ENCODE measurements around the gene CAMTA1.
A peak's percentile ranks its signal among the peaks of the same experiment; 100 is the strongest.

The CAMTA1 gene

DNA sequence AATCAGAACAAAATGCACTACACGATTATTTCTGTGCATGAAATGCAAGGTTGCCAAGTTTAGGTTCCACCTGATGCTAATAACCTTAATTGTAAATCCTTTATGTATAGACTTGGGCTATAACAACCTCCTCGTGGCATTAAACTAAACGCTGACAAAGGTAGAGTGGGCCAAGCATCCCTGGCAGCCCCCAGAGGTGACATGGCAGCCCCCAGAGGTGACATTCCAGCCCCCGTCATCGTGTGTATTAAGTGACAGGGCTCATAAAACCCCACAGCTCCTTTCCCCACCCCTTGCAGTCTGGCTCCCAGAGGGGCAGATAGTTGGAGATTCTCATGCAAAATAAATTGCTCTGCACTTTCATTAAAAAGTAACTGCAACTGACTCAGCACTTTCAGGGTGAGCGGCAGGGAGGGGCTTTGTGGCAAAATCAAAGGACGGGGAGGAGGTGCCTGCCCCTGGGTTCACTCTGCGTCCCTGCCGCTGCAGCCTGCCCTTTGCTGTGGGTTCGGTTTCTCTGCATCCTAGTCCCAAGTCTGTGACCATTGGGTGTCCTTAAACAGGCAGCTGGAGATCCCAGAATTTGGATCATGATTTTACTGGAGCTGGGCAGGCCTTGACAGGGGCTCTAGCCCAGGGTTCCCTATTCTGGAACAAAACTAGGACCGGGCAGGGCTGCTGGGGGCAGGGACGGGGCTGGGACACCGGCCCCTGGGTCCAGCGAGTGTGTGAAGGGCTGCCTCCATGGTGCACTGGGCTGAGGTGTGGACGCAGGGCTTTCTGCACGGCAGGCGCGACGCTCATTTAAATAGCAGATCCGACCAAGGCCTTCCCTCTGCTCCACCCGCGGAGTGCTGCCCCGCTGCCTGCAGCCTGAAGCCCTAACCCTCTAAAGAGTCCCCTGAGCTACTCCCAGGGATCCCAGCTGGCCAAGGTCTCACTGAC is 751.0 kb downstream of the CAMTA1 start:
- no peak for DNase-seq (ENCODE audit: low spot score)

DNA sequence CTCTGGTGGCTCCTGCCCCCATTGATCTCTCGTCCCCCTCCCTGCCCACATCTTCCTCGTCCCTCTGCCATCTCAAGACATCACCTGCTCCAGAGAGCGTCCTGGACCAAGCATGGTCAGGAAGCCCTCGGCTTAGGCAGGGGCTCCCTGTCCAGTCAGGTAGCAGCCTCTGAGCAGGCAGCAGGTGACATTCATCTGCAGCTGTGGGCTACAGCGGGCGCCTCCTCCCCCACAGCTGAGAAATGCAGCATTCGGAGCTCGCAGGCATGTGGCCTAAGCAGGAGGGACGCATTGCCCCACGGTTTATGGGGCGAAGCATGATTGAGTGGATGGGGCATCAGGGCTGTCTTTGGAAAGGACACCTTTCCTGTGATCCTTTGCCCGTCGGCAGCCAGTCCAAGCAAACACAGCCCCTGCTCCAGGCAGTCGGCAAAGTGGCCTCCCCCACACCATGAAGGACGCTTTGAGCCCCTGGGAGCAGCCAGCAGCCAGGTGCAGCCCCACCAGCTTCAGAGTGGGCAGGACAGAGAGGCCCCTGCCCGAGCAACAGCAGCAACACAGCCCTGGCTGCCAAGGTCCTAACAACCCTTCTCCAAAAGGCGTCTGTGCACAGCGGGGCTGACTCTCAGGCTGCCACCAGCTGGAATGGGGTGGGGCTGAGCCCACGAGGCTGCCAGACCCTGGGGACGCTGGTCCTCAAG is 751.8 kb downstream of the CAMTA1 start:
- DNase-seq (ENCODE audit: low spot score): no peak

DNA sequence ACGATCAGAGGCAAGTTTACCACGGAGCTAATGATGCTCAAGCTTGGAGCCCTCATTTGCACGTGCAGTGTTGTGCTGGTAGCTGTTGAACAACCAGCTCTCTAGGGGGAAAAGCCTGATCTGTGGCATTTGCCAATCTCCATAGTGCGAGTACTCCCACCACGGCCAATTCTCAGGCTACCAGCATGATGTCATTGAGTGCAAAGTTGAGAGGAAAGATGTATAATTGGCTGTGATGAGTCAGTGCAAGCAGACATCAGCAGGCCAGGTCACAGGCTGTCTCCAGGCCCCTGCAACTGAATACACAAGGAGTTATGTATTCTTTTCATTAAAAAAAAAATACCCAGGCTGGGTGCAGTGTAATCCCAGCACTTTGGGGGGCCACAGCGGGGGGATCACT is 752.8 kb downstream of the CAMTA1 start:
- DNase-seq (ENCODE audit: low spot score): no peak

DNA sequence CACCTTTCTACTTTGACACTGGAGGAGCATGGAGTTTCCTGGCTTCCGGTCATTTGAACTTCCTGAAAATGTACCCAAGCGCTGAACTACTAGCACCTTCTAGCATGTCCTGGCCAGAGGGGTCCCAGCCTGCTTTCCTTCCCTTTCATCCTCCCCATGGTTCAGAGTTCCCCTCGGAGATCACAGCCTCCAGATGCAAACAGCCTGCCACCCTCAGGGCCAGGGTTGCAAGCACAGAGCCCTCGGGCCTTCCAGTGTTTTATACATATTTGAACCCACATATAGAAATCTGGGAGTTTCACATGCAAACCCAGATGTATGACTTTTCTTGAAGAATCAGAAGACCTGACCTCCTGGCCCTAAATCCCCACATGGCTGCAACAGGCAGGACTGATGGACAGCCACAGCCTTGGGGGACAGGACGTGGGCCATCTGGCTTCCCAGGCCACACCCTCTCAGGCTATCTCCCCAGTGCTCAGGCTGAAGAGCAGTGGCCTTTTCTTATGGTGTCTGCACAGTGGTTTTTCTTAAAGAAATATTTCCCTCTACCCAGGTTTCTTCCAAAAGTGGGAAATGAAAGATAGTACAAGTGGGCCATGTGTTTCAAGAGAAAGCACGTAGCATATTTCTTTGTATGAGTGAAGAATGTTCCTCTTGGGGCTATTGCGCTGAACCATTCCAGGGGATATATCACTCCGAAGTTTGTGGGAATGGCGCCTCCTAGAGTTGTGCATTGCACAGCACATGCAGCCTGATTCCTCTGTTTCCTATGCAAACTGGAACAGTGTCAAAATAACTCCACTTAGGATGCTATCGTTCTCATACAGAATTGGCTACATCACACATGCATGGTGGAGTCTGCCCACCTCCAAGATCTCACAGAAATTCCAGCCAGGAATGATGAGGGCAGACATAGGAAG is 753.9 kb downstream of the CAMTA1 start:
- DNase-seq (ENCODE audit: low spot score): no peak

DNA sequence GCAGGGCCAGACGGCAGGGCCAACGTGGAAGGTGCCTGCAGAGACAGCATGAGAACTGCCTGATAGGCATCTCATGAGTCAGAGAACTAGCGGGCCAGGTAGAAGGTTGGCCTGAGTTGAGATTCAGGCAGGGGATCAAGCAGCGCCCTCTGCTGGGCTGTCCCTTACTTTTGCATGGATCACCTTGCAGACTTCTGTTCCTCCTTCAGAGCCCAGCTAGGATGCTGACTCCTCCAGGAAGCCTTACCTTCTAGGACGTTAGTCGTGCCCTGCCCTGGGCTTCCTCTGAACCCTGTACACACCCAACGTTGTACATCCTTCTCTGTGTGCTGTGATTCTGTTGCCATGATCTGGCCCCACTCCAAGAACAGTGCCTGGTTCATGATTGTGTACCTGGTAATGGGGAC is 754.5 kb downstream of the CAMTA1 start:
- no peak for DNase-seq (ENCODE audit: low spot score)

DNA sequence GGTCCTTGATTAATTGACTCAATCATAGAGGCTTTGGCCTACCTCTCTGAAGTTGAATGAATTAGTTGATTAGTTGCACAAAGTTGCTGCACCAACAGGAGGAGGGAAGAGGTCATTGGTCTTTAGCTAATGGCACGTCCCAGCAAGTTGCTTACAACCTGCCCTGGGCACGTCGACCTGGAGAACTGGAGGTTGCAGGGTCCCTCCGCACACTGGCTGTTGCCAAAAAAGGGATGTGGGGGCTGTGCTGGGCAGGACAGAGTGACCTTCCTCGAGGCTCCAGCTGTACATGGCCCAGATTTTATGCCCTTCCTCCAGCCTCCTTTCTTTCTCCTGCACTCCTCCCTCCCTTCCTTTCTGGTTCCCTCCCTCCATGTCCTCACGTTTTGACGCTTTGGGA is 755.6 kb downstream of the CAMTA1 start:
- DNase-seq (ENCODE audit: low spot score): no peak

DNA sequence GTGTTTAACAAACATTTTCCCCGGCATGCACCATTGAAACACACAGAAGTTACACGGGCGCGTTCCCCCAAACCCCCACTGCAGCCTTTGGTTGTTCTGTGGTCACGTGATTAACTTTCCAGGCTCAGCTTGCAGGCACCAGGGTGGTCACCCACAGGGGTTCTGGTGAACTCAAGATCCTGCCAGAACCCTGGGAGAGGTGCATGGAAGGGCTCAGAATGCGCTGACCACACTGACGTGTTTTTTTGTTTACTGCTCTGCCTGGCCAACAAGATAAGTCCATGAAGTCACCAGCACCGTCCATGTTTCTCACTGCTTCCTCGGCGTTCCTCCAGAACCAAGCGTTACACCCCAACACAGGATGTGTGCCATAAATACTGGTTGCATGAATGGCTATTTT is 756.4 kb downstream of the CAMTA1 start:
- DNase-seq (ENCODE audit: low spot score): no peak

DNA sequence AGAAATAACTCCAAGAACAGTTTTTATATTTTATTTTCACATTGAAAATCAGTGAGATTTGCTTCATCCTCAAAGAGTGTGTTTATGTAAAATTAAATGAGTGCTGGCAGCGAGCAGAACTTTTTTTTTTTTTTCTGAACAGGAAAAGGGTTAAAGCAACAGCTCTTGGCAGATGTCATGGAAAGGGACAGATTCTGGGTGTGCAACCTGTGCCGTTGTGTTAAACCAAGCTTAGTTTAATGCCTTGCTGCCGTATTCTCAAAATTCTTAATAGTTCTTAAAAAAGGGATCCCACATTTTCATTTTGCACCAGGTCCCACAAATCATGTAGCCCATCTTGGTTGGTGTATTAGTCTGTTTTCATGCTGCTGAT is 758.5 kb downstream of the CAMTA1 start:
- no peak for DNase-seq (ENCODE audit: low spot score)

DNA sequence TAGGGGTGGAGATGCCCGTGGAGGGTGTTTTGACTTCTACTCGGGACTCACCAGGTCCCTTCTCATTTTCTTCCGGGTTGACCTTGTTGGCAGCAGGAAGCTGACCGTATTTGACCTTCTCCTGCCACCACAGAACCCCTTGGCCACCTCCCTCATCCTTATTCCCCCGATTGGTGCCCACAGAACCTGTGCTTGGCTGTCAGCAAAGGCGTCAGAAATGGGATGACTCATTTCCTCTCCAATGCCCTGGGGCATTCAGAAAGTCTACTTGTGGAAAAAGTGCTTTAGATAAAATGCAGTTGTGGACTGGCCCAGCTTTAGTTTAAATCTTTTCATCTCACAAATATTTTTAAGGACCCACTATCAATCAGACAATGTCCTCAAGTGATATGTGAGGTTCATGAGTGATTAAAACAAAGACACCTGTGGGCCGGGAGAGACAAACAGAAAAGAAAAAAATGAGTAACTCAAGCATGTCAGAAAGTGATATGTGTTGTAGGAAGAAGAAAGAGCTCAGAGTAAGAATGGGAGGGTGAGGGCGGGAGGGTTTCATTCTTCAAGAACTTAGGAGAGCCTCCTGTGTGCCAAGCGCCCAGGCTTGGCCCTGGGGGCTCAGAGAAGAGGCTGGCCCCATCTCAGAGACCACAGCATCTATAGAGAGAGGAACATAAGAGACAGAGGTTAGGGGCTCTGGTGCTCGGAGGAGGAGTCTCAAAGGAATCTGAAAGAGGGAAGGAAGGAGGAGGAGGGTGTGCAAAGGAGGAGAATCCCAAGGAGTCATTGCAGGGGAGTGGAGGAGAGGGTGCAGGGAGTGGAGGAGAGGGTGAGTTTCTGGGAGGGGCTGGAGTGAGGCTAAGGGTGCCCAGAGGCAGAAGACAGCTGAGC is 764.3 kb downstream of the CAMTA1 start:
- peak; percentile 59 for DNase-seq (ENCODE audit: low spot score)

DNA sequence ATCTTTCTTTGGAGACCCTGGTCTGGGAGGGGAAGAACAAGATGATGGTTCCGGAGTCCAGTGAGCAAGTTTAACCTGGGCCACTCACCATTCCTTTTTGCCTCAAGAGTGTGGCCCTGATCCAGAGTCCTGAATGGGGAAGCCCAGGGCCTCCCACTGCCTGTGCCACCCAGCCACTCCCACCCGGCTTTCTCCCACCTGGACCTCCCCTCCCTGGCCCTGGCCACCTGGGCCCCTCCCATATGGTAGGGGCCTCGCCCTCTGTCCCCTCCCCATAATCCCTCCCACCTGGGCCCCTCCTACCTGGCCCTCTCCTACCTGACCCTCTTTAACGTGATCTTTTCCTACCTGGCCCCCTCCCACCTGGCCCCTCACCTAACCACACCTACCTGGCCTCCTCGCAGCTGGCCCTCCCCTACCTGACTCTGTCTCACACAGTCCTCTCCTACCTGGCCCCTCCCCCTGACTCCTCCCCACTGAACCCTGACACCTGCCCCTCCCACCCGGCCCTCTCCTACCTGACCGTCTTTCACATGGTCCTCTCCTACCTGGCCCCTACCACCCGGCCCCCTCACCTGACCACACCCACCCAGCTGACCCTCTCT is 765.1 kb downstream of the CAMTA1 start:
- no peak for DNase-seq (ENCODE audit: low spot score)

DNA sequence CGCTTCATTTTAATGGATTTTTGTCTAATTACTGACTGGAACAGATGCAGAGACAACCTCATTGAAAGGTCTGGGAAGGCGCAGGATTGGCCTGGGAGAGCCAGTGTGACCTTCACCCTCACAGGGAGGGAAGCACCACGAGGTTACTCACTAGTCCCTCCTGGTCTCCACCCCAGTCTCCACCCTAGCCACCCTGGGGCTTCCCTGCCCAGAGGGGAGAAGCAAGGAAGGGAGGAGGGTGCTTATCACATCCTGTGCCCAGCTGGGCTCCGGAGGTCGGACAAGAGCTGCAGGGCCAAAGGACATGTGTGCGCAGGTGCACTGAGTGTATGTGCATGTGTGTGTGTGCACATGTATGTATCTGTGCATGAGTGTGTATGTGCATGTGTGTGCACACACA is 765.7 kb downstream of the CAMTA1 start:
- DNase-seq (ENCODE audit: low spot score): no peak

DNA sequence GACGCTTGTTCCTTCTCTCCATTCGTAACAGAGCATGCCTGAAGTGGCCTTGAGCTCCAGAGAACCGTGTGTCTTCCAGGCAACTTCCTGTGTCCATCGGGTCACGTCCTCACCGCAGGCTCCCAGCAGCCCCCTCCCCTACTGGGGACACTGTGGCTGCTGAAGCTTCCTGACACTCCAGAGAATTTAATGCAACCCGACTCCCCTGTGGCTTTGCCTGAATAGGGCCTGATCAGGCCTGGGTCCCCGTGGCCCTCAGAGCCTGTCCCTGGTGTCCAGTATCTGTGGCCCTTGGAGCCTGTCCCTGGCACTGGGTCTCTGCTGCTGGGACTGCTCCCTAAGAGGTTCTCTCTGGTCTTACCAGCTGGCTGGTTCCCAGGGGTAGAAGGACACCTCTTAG is 766.2 kb downstream of the CAMTA1 start:
- DNase-seq (ENCODE audit: low spot score): no peak

DNA sequence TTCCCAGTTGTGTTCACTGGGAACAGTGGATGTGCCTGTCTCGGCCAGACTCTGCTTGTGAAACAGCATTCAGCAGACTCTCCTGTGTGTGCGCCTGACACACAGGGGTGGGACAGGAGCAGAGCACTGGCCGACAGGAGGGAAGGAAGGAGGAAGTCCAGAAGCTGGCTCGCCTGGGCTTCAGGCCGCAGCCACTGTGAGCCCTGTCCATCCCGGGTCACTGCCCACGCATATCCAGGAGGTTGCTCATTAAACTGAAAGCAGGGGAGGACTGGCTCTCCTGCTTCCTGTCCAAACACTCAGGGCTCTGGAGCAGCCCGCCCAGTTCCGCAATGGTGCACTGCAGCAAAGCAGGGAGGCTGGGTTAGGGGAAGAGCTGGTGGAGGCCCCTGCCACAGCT is 767.1 kb downstream of the CAMTA1 start:
- DNase-seq (ENCODE audit: low spot score): no peak

DNA sequence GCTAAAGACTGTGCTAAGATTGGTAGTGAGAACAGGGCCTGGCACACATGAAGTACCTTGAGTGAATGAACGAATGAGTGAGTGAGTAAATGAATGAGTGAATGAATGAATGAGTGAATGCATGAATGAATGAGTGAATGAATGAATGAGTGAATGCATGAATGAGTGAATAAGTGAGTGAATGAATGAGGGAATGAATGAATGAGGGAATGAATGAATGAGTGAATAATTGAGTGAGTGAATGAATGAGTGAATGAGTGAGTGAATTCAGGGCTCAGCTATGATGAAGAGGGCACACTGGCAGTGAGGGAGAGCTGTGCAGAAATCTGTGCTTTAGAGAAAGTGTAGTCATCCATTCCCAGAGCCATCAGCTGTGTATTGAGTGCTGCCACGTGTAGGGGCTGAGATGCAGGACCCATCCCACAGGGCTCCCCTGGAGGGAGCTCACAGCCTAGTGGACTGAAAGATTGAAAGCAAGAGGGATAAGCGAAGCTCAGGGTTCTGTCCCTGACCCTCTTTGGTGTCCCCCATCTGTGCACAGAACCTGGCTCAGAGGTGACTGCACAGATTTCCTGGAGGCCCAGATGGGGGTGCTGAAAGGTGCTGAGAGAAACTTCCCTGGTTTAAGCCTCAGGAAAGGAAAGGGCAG is 767.9 kb downstream of the CAMTA1 start:
- no peak for DNase-seq (ENCODE audit: low spot score)

DNA sequence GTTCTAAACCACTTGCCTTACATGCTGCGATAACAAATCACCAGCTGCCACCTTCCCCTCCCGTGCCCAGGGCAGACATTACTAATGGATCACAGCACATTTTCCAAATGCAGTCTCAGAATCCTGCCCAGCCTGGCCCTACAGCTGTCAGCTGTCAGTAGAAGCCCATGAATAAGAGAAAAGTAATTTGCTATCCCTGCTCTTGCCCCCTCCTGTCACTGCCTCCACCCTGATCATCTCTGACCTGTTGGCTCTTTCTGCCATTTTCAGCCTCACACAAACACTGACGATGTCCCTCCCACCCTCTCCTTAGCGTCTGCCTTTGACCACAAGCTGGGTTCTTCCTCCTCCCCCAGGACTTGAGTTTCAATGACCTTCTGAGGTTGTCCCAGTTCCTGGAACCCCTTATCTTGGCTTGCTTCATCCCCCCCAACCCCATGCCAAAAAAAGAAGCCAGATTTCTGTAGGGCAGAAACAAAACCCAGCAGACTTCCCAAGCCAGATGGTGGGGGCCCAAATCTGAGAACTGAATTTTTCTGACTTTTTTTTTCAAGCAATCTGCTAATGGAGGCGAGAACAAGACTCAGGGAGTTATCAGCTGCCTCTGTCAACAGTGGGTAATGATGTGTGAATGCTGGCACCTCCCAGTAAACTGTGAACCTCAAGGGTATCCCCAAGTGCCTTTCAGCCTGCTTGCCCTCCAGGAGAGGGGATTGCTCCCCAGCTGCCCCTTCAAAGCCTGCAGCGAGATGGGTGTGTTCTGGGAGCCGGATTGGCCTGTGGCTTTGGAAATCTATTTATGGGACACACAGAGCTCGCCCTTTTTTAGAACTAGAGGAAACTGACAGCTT is 769.4 kb downstream of the CAMTA1 start:
- no peak for DNase-seq (ENCODE audit: low spot score)

DNA sequence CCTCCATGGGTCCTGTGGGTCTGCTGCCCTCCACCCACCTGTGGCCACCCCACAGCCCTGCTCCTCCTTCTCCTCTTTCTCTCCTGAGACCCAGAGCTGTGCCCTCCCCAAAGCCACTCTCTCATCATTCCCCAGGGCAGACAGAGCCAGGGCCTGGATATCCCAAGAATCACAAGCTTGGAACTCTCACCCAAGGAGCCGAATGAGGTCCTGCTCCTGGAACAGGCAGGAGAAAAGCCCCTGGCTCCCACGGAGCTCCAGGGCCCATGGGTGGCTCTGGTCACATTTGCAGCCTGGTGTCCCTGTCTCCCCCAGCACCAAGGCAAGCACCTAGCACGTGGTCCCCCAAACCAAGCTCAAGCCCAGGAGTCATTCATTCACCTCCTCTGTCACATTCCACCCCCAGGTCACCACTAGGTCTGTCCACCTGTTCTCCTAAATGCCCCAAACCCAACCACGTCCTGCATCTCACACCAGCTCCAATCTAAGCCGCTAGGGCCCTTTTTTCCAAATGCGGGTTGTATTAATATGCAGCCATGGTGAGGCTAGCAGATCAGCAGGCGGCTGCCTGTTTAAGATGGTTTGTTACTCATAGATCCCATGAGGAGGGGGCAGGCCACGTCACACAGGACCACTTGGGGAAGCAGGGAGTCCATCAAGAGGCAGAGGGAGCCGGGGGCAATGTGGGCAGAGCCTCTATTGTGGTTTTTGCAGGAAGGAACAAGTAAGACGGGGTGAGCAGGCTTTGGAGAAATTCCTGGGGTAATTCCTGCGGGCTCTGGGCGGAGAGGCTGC is 770.3 kb downstream of the CAMTA1 start:
- no peak for DNase-seq (ENCODE audit: low spot score)

DNA sequence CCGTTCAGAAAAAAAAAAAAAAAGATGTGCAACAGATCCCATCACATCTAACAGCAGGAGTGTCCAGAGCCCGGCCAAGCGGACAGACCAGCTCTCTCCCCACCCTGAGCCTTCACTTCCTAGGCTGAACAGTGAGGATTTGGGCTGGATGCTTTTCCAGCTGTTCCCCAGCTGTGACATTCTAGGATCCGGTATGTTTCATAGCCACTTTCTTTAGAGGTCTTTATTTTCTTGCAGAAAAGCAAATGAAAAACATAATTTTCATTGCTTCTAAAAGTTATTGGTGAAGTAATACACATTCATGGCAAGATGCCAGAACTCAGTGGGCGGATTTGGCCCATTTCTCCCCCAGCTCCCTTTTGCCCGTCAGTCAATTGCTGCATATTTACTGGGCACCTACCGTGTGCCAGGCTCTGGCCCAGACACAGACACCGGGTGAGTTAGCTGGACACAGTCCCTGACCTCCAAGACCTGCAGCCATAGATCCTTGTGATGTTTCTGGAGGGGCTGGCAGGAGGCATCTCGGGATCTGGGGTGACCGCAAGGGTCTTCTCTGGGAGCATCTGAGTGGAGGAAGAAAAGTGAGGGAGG is 772.1 kb downstream of the CAMTA1 start:
- DNase-seq (ENCODE audit: low spot score): no peak

DNA sequence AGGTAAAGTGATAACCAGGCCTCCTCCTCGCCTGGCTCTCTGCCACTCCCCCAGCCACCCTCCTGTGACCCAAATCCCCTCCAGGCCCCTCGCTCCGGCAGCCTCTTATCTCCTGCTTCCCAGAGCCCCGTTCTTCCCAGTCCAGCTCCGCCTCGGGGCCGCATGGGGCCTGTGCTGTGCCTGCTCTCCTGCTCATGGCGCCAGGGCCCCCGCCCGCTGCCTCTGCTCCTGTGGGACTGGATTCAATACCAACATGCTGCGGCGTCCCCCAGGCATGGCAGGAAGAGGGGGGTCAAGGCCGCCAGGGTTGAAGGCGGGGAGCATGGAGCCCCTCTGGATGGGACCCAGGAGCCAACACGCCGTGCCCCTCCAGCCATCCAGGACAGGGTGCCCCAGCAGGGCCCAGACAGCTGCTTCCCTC is 772.8 kb downstream of the CAMTA1 start:
- DNase-seq (ENCODE audit: low spot score): no peak
